OCI-LY1 (cell line): ENCODE data around the gene SCN5A.

Experiments used
- H2AFZ ChIP-seq: fragments of 200-600 bp; sonication (generic), shearing (Covaris generic); 2 replicates; pipeline ENCODE4 v1.6.0; 2014; ENCODE audit warnings: antibody characterized with exemption, mild to moderate bottlenecking, low read length
- H3F3A ChIP-seq: fragments of 200-600 bp; sonication (generic), shearing (Covaris generic); 2 replicates; pipeline ENCODE4 v1.6.0; 2014; ENCODE audit warnings: mild to moderate bottlenecking, antibody characterized with exemption, low read length, moderate library complexity; ENCODE audit not compliant: insufficient read depth
- H3K27ac ChIP-seq: fragments of 200-600 bp; sonication (generic); 2 replicates; pipeline ENCODE4 v1.5.1; 2014; ENCODE audit warnings: low read length, mixed run types, mild to moderate bottlenecking, low read depth; ENCODE audit not compliant: poor library complexity, severe bottlenecking
- H3K27me3 ChIP-seq: fragments of 200-600 bp; sonication (generic); 2 replicates; pipeline ENCODE4 v1.6.0; 2014; ENCODE audit warnings: antibody characterized with exemption, mild to moderate bottlenecking, low read length, moderate library complexity; ENCODE audit not compliant: insufficient read depth
- H3K36me3 ChIP-seq: fragments of 200-600 bp; sonication (generic); 2 replicates; pipeline ENCODE4 v1.6.1; 2014; ENCODE audit warnings: mild to moderate bottlenecking, antibody characterized with exemption, low read length, moderate library complexity, mixed read lengths; ENCODE audit not compliant: insufficient read depth
- H3K4me1 ChIP-seq: fragments of 200-600 bp; sonication (generic); 2 replicates; pipeline ENCODE4 v1.5.1; 2014; ENCODE audit warnings: mild to moderate bottlenecking, low read length, moderate library complexity; ENCODE audit not compliant: insufficient read depth, severe bottlenecking
- H3K4me2 ChIP-seq: fragments of 200-600 bp; sonication (generic), shearing (Covaris generic); 2 replicates; pipeline ENCODE4 v1.6.1; 2014; ENCODE audit warnings: low read length
- H3K4me3 ChIP-seq: fragments of 200-600 bp; sonication (generic); 2 replicates; pipeline ENCODE4 v1.5.1; 2014; ENCODE audit warnings: low read length, low read depth, mild to moderate bottlenecking, mixed read lengths; ENCODE audit not compliant: poor library complexity, severe bottlenecking
- H3K79me2 ChIP-seq: fragments of 200-600 bp; shearing (Covaris generic); 2 replicates; pipeline ENCODE4 v1.6.1; 2016; ENCODE audit warnings: mixed run types, low read length, mixed read lengths; ENCODE audit not compliant: insufficient read depth
- H3K9ac ChIP-seq: fragments of 200-600 bp; sonication (generic), shearing (Covaris generic); 2 replicates; pipeline ENCODE4 v1.6.1; 2014; ENCODE audit warnings: mild to moderate bottlenecking, low read length, mixed read lengths
- H3K9me2 ChIP-seq: fragments of 200-600 bp; sonication (generic), shearing (Covaris generic); 2 replicates; pipeline ENCODE4 v1.6.1; 2014; ENCODE audit warnings: low read depth, mild to moderate bottlenecking, low read length, mixed read lengths
- H3K9me3 ChIP-seq: fragments of 200-600 bp; shearing (Covaris generic); 2 replicates; pipeline ENCODE4 v1.6.1; 2014; ENCODE audit warnings: low read length, mixed read lengths
- H4K20me1 ChIP-seq: fragments of 200-600 bp; sonication (generic), shearing (Covaris generic); 2 replicates; pipeline ENCODE4 v1.6.0; 2016; ENCODE audit warnings: mild to moderate bottlenecking, low read length; ENCODE audit not compliant: insufficient read depth
- EZH2 ChIP-seq: fragments of 200-600 bp; sonication (generic), shearing (Covaris generic); IDR thresholded peaks from 2 replicates; pipeline ENCODE4 v1.8.0; 2017; ENCODE audit warnings: borderline replicate concordance, mixed run types, mild to moderate bottlenecking, antibody characterized with exemption, low read length, moderate library complexity, mixed read lengths
- TF ChIP-seq, protein P1 (sequence below): fragments of 200-600 bp; sonication (generic), shearing (Covaris generic); IDR thresholded peaks from 2 replicates; pipeline ENCODE4 v1.5.1; 2017; ENCODE audit warnings: mild to moderate bottlenecking, antibody characterized with exemption, low read length, moderate library complexity, mixed read lengths

Gene SCN5A

DNA sequence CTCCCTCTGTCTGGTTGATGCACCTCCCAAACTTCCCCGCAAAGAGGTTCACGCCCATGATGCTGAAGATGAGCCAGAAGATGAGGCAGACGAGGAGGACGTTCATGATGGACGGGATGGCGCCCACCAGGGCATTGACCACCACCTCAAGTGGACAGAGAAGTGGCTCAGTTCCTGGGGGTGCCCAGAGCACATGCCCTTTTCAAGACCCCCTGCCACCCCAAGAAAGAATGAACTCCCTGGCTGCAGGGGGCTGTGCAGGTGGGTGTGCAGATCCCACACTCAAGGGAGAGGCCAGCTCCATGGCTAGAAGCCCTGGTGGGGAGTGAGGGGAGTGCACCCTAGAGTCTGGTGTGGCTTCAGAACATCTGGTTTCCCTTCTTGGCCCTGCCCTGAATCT is 89.2 kb downstream of the SCN5A start:
- no peak overlapping the region for H3K27ac ChIP-seq
- H3K36me3 ChIP-seq, result no peaks in the 10 kb centered on the region
- H3K4me3 ChIP-seq, result no peak overlapping the region
- no peaks in the 10 kb centered on the region for H4K20me1 ChIP-seq
- H3K27me3 ChIP-seq, result no peaks in the 10 kb centered on the region
- H3K4me2 ChIP-seq, result no peak overlapping the region
- TF ChIP-seq EZH2, result no peak
- TF ChIP-seq, protein P1, sequence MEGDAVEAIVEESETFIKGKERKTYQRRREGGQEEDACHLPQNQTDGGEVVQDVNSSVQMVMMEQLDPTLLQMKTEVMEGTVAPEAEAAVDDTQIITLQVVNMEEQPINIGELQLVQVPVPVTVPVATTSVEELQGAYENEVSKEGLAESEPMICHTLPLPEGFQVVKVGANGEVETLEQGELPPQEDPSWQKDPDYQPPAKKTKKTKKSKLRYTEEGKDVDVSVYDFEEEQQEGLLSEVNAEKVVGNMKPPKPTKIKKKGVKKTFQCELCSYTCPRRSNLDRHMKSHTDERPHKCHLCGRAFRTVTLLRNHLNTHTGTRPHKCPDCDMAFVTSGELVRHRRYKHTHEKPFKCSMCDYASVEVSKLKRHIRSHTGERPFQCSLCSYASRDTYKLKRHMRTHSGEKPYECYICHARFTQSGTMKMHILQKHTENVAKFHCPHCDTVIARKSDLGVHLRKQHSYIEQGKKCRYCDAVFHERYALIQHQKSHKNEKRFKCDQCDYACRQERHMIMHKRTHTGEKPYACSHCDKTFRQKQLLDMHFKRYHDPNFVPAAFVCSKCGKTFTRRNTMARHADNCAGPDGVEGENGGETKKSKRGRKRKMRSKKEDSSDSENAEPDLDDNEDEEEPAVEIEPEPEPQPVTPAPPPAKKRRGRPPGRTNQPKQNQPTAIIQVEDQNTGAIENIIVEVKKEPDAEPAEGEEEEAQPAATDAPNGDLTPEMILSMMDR, result no peak
- H3K9me2 ChIP-seq, result no peaks in the 10 kb centered on the region
- no peaks in the 10 kb centered on the region for H3K9me3 ChIP-seq
- H3K79me2 ChIP-seq, result no peaks in the 10 kb centered on the region
- H2AFZ ChIP-seq, result no peak overlapping the region
- no peaks in the 10 kb centered on the region for H3F3A ChIP-seq
- H3K4me1 ChIP-seq, result no peaks in the 10 kb centered on the region
- no peak overlapping the region for H3K9ac ChIP-seq

DNA sequence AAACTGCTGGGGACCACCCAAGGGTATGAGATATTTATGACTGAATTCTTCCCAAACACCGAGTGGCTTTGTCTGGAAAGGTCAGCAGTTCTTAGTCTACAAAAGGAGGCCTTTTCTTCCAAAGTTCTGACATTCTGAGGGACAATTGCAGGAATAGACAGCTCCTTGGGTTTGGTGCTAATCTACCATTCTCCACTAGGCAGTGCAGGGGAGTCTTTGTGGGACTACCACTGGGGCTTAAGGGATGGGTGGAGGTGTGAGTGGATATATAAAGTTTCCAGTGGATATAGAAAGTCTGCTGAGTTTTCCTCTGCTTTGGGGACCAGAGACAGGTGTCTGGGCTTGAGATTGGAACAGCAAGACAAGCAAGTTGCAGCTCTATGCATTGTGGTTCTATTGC is 90.6 kb downstream of the SCN5A start:
- TF ChIP-seq, protein P1, result no peak
- no peak for TF ChIP-seq EZH2

DNA sequence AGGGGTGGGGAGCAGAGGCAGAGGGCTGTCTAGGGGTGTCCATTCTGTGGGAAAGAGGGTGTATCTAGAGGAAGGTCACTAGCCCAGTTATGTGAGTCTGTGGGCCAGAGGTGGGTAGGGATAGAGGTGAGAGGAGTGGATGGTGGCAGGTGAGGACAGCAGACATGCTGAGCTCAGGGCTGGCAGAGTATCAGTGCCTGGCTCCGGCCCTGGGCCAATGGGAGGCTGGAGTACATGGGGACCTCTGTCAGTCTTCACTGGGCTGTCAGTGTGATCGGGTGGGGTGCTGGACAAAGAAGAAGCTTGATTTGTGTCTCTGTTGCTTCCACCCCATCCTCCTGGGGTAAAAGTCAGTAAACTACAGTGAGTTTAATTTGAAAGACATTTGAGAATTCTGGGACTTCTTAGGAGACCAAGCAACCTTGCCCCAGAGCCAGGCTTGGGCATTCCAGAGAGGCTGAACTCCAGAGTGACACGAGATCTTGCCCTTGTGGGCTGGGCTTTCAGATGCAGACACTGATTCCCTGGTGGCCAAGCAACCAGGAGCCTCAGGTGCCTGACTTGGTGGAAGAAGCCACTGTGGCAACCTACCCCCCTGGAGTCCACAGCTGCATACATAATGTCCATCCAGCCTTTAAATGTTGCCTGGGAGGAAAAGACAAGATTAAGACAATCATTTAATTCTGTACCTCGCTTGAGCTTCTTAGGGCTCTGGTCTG is 92.7 kb downstream of the SCN5A start:
- H3K4me2 ChIP-seq, result no peak overlapping the region
- no peaks in the 10 kb centered on the region for H3K4me1 ChIP-seq
- no peaks in the 10 kb centered on the region for H4K20me1 ChIP-seq
- TF ChIP-seq EZH2, result no peak
- TF ChIP-seq, protein P1, result no peak
- H3K4me3 ChIP-seq, result no peak overlapping the region
- H2AFZ ChIP-seq, result no peak overlapping the region
- H3K9me3 ChIP-seq, result no peaks in the 10 kb centered on the region
- no peak overlapping the region for H3K27ac ChIP-seq
- H3K27me3 ChIP-seq, result no peaks in the 10 kb centered on the region; the same call in 1 of the 2 replicates
- H3K79me2 ChIP-seq, result no peaks in the 10 kb centered on the region
- H3K9ac ChIP-seq, result no peak overlapping the region
- H3F3A ChIP-seq, result no peaks in the 10 kb centered on the region
- H3K9me2 ChIP-seq, result no peaks in the 10 kb centered on the region
- no peaks in the 10 kb centered on the region for H3K36me3 ChIP-seq

More for the DNA sequence above, 90.6 kb downstream of the SCN5A start:
- H3K36me3 ChIP-seq, result no peaks in the 10 kb centered on the region
- H3K4me3 ChIP-seq, result no peak overlapping the region
- H3F3A ChIP-seq, result no peaks in the 10 kb centered on the region
- H2AFZ ChIP-seq, result no peak overlapping the region
- H4K20me1 ChIP-seq, result no peaks in the 10 kb centered on the region
- H3K9ac ChIP-seq, result no peak overlapping the region
- no peaks in the 10 kb centered on the region for H3K9me2 ChIP-seq
- H3K27ac ChIP-seq, result no peak overlapping the region
- no peaks in the 10 kb centered on the region; the same call in 1 of the 2 replicates for H3K27me3 ChIP-seq
- H3K4me2 ChIP-seq, result no peak overlapping the region
- H3K9me3 ChIP-seq, result no peaks in the 10 kb centered on the region
- H3K79me2 ChIP-seq, result no peaks in the 10 kb centered on the region
- no peaks in the 10 kb centered on the region for H3K4me1 ChIP-seq
